Loucy (cell line): ENCODE results near the gene SMARCD3.

Experiments used
- EZH2phosphoT487 ChIP-seq: fragments of 200-600 bp; IDR thresholded peaks from 2 replicates; pipeline ENCODE4 v1.6.1; 2018; ENCODE audit warnings: antibody characterized with exemption, mild to moderate bottlenecking, moderate library complexity, borderline replicate concordance
- TF ChIP-seq, protein P1 (sequence below): fragments of 200-600 bp; sonication (generic); conservative IDR thresholded peaks from 2 replicates; pipeline ENCODE4 v1.5.1; 2014; ENCODE audit warnings: mild to moderate bottlenecking, antibody characterized with exemption, low read length

DNA sequence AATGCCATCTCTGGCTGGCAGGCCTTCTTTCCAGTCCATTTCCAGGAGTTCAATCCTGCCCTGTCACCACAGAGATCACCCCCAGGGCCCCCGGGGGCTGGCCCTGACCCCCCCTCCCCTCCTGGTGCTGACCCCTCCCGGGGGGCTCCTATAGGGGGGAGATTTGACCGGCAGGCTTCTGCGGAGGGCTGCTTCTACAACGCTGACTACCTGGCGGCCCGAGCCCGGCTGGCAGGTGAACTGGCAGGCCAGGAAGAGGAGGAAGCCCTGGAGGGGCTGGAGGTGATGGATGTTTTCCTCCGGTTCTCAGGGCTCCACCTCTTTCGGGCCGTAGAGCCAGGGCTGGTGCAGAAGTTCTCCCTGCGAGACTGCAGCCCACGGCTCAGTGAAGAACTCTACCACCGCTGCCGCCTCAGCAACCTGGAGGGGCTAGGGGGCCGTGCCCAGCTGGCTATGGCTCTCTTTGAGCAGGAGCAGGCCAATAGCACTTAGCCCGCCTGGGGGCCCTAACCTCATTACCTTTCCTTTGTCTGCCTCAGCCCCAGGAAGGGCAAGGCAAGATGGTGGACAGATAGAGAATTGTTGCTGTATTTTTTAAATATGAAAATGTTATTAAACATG, 10.2 kb downstream of the SMARCD3 start:
- TF ChIP-seq, protein P1, sequence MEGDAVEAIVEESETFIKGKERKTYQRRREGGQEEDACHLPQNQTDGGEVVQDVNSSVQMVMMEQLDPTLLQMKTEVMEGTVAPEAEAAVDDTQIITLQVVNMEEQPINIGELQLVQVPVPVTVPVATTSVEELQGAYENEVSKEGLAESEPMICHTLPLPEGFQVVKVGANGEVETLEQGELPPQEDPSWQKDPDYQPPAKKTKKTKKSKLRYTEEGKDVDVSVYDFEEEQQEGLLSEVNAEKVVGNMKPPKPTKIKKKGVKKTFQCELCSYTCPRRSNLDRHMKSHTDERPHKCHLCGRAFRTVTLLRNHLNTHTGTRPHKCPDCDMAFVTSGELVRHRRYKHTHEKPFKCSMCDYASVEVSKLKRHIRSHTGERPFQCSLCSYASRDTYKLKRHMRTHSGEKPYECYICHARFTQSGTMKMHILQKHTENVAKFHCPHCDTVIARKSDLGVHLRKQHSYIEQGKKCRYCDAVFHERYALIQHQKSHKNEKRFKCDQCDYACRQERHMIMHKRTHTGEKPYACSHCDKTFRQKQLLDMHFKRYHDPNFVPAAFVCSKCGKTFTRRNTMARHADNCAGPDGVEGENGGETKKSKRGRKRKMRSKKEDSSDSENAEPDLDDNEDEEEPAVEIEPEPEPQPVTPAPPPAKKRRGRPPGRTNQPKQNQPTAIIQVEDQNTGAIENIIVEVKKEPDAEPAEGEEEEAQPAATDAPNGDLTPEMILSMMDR = no peak
- no peak for TF ChIP-seq EZH2phosphoT487
